Transverse colon (tissue), 3 donors: ENCODE measurements around the gene ASB4.

Source experiments
- CTCF ChIP-seq, 5 experiments: fragments of 200-600 bp in 3 of 5; fragments of 450-650 bp in 2 of 5; sonication (generic) in 3 of 5; IDR thresholded peaks; 1 replicate in 2 of 5; 2 replicates in 3 of 5; pipeline ENCODE4 v1.5.1; 2016 to 2017; ENCODE audit warnings: antibody characterized with exemption in 5 of 5, inconsistent platforms in 3 of 5, mild to moderate bottlenecking in 2 of 5, moderate library complexity in 1 of 5
- EP300 ChIP-seq: sonication (generic); formaldehyde crosslinking; IDR thresholded peaks from one replicate; pipeline ENCODE4 v1.6.1; 2017; ENCODE audit warnings: antibody characterized with exemption, low read depth
- POLR2A ChIP-seq: fragments of 450-650 bp; IDR thresholded peaks from one replicate; pipeline ENCODE4 v1.6.1; 2016; ENCODE audit warnings: antibody characterized with exemption, mild to moderate bottlenecking, moderate library complexity

- TF ChIP-seq POLR2A (no peak), EP300 (no peak), CTCF (IDR thresholded peaks at IDR 0.05) (no peak)
Observed at GRCh38 chr7:95520136-95520535, 34.4 kb downstream of the ASB4 start.
